Brain microvascular endothelial cell (primary cell): ENCODE results near the gene PLA2G12B.

Experiments used
- DNase-seq: peaks from one replicate; pipeline ENCODE4 v3.0.0-alpha.2; 2020
- H3K27ac ChIP-seq: fragments of 250-450 bp; sonication (Bioruptor Pico); 2 replicates; pipeline ENCODE4 v1.5.1; 2020; ENCODE audit warnings: mild to moderate bottlenecking, moderate library complexity
- H3K27me3 ChIP-seq: fragments of 250-450 bp; sonication (Bioruptor Pico); replicated peaks from 2 replicates; pipeline ENCODE4 v1.5.1; 2020; ENCODE audit warnings: mild to moderate bottlenecking
- H3K36me3 ChIP-seq: fragments of 250-450 bp; sonication (Bioruptor Pico); replicated peaks from 2 replicates; pipeline ENCODE4 v1.5.1; 2020; ENCODE audit warnings: mild to moderate bottlenecking
- H3K4me3 ChIP-seq: 2 replicates; pipeline ENCODE4 v1.5.1; 2011; ENCODE audit warnings: low read depth, mild to moderate bottlenecking, control low read depth, low read length, moderate library complexity
- in situ Hi-C: cut with HindIII; loops from 2 replicates; pipeline ENCODE4 v1.10.0; 2017; ENCODE audit warnings: low sequenced_read_pairs, low pct_ligation_motif_present
- TF ChIP-seq, protein P1 (sequence below): IDR thresholded peaks from 2 replicates; pipeline ENCODE4 v1.5.1; 2011; ENCODE audit warnings: low read depth, mild to moderate bottlenecking, moderate library complexity, low read length, control low read depth, inconsistent platforms; ENCODE audit errors: missing control alignments

PLA2G12B gene

DNA sequence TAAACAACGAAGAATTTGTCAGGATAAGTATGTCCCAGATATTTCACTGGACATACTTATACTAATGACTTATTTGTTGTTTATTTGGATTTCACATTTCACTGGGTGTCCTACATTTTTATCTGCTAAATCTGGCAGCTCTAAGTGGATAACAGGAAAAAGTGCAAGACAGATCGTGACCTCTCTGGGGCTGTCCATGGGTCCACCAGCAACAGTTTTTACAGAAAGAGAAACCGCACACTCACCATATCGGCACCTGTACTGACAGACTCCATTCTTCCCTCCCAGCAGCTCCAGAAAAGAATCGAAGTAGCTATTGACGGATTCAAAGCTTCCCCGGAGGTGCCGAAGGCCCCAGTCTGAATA is 393 bp downstream of the PLA2G12B start:
- no peaks in the 10 kb centered on the region for H3K27me3 ChIP-seq
- DNase-seq: no peak
- H3K4me3 ChIP-seq: no peak overlapping the region
- H3K36me3 ChIP-seq: no peaks in the 10 kb centered on the region
- TF ChIP-seq, protein P1, sequence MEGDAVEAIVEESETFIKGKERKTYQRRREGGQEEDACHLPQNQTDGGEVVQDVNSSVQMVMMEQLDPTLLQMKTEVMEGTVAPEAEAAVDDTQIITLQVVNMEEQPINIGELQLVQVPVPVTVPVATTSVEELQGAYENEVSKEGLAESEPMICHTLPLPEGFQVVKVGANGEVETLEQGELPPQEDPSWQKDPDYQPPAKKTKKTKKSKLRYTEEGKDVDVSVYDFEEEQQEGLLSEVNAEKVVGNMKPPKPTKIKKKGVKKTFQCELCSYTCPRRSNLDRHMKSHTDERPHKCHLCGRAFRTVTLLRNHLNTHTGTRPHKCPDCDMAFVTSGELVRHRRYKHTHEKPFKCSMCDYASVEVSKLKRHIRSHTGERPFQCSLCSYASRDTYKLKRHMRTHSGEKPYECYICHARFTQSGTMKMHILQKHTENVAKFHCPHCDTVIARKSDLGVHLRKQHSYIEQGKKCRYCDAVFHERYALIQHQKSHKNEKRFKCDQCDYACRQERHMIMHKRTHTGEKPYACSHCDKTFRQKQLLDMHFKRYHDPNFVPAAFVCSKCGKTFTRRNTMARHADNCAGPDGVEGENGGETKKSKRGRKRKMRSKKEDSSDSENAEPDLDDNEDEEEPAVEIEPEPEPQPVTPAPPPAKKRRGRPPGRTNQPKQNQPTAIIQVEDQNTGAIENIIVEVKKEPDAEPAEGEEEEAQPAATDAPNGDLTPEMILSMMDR: no peak
- H3K27ac ChIP-seq: no peak overlapping the region
- in situ Hi-C loops: no loop called here

DNA sequence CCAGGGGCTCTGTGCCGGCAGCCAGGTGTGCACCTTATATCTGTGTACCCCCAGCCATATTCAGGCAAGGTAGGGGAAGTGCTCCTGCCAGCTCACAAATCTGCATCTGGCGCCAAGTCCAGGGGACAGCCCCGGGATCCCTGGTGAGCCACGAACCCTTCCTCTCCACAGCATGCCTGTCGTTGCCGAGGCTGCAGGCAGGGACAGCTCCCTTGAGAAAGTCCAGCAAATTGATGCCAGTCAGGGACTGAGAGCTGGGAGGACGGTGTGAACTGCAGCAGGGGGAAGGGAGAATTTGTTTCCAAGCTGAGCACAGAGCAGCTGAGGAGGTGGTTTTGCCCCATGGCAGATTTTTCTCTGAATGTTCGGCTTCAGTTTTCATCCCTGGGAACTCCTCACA is 919 bp downstream of the PLA2G12B start:
- no peak overlapping the region for H3K4me3 ChIP-seq
- no peaks in the 10 kb centered on the region for H3K27me3 ChIP-seq
- H3K36me3 ChIP-seq: no peaks in the 10 kb centered on the region
- no peak for DNase-seq
- no peak overlapping the region for H3K27ac ChIP-seq
- in situ Hi-C loops: no loop called here
- TF ChIP-seq, protein P1: no peak

DNA sequence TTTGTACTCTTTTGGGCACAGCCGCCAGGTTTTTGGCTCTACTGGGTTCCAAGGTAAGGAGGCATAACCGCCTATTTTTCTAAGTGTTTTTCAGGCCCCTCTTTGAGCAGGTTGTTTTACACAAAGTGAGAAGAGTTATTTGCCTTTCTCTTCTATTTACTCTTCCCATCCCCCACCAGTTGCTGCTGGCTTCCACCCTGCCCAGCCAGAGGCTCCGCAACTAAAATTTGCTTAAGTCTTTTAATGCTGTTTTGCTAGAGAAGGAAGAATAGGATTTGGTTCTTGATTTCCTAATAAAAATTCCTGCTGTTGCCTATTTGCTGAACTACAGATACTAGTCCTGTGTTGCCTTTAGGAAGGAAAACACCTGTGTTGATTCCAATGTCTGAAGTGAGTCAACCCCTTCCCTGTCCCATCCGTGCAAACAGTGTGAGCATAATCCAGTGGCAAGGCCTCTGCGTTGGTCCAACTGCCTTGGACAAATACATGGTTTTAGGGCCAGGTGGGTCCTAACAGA is 1.9 kb downstream of the PLA2G12B start:
- in situ Hi-C loops: no loop called here
- Histone ChIP-seq H3K27ac (no peak overlapping the region), H3K4me3 (no peak overlapping the region), H3K27me3 (no peaks in the 10 kb centered on the region), H3K36me3 (no peaks in the 10 kb centered on the region)
- TF ChIP-seq, protein P1: no peak
- DNase-seq: no peak

DNA sequence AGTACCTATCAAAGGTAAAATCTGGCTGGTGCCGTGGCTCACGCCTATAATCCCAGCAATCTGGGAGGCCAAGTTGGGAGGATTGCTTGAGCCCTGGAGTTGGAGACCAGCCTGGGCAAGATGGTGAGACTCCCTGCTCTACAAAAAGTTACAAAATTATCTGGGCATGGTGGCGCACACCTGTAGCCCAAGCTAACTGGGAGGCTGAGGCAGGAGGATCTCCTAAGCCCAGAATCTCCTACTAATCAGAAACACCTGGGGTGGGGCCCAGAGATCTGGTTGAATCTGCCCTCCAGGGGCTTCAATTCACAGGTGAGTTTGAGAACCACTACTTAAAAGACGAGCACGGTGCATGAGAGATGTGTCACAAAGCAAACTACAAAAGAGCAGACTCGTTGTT is 2.4 kb downstream of the PLA2G12B start:
- Histone ChIP-seq H3K36me3 (no peaks in the 10 kb centered on the region), H3K27me3 (no peaks in the 10 kb centered on the region), H3K27ac (no peak overlapping the region), H3K4me3 (no peak overlapping the region)
- DNase-seq: no peak
- TF ChIP-seq, protein P1: no peak
- in situ Hi-C loops: no loop called here

DNA sequence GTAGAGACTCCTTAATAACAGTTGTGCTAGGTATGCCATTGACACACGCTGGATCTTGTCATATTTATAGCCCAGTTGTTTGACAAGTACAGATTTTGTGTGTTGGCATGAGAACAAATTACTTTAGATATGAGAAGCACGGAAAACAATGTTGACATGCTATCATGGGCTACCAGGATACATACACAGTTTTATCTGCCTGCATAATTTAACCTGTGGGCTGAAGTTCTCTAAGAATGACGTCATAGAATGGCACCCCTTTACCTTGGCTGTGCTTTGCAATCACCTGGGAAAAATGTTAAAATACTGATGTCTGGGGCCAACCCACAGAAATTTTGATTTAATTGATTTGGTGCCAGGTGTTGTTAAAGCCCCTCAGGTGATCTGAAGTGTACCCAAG is 2.8 kb downstream of the PLA2G12B start:
- H3K36me3 ChIP-seq: no peaks in the 10 kb centered on the region
- in situ Hi-C loops: no loop called here
- no peak for DNase-seq
- TF ChIP-seq, protein P1: no peak
- no peak overlapping the region for H3K4me3 ChIP-seq
- no peaks in the 10 kb centered on the region for H3K27me3 ChIP-seq
- no peak overlapping the region for H3K27ac ChIP-seq

DNA sequence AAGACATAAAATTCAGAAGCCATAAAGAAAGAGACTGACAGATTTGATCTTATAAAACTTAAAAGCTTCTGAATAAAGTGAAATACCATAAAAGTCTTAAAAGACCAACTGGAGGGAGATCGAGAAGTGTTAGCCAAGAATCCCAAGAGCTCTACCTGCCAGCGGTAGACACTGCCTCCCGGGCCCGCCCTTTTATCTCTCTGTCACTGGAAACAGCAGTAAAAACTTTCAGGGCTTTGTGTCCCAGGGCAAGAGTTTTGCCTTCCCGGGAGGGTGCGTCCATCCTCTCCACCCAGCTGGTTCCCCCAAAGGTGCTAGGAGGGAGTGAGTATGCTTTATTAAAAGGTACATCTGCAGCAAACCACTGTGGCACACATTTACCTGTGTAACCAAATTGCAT is 5.8 kb downstream of the PLA2G12B start:
- no peak overlapping the region for H3K4me3 ChIP-seq
- DNase-seq: no peak
- H3K27me3 ChIP-seq: no peaks in the 10 kb centered on the region
- no peaks in the 10 kb centered on the region for H3K36me3 ChIP-seq
- TF ChIP-seq, protein P1: no peak
- in situ Hi-C loops: no loop called here
- H3K27ac ChIP-seq: no peak overlapping the region
